ENCODE results near the gene COL2A1. TPM values are rescaled to one million over a fixed set of nuclear protein-coding genes. Genes with fewer than 3 reads are reported as not detected.

Gene COL2A1
- total RNA-seq, 3 donors from 2014 or later = 0.08 TPM; not detected in 2

DNA sequence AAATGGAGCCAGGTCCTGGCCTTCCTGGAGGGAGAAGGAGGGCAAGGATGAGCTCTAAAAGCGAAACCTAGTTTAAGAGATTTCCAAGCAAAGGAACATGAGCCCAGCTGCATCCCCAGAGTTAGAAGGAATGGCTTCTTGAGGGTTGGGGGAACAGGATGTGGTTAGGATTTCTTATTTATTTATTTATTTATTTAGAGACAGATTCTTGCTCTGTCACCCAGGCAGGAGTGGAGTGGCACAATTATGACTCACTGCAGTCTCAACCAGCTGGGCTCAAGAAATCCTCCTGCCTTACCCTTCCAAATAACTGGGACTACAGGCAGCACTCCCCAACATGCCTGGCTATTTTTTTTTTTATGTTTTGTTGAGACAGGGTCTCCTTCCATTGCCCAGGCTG lies 66.2 kb downstream of the COL2A1 start:
- Mint-ChIP-seq H3K9me3 (no peaks in the 10 kb centered on the region), H3K27me3 (ENCODE audit: low read depth) (peaks cover 14% of the 10 kb centered on the region), H3K4me1 (ENCODE audit: low read depth) (peaks cover 8% of the 10 kb centered on the region), H3K36me3 (ENCODE audit: insufficient read depth) (no peaks in the 10 kb centered on the region), H3K4me3 (no peak overlapping the region)
- no peak for DNase-seq
- no peak for ATAC-seq

DNA sequence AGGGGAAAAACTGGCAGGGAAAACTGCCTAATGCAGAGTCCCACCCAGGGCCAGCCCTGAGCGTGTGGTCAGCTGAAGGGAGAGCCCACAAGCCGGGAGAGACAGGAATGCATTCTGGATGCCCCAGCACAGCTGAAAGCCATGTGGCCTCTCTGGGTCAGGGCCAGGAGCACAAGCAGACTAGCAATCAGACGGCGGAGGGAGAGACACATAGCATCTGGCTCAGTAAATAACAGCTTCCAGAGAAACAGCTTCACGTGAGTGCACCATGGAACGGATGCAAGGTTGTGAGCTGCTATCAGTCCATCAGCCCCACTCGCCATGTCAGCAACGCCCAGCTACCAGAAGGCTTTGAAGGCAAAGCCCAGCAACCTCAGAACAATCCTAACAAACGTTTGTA lies 69.1 kb downstream of the COL2A1 start:
- Mint-ChIP-seq H3K4me3 (no peak overlapping the region), H3K36me3 (ENCODE audit: insufficient read depth) (no peaks in the 10 kb centered on the region), H3K27me3 (ENCODE audit: low read depth) (peaks cover 4% of the 10 kb centered on the region), H3K9me3 (no peaks in the 10 kb centered on the region), H3K4me1 (ENCODE audit: low read depth) (no peaks in the 10 kb centered on the region)
- no peak for ATAC-seq
- no peak for DNase-seq

DNA sequence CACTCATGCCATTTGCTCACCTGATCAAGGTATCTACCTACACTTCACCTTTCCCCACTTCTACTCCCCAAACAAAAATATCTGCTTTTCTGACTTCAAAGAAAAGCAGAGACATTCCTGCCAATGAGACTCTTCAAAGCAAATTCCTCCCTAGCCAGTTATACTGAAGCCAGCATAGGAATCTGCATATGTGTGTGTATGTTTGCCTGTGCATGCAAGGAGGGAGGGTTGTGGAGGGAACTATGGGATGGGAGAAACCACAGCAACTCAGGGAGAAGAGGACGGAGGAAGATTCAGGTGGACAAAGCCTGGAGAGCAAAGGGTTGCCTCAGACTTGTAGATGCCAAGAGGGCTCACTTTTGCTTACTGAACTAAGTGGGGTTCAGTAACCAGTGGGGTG lies 73.1 kb downstream of the COL2A1 start:
- DNase-seq = no peak
- Mint-ChIP-seq H3K4me3 (no peak overlapping the region), H3K27me3 (ENCODE audit: low read depth) (peaks cover 4% of the 10 kb centered on the region), H3K9me3 (no peaks in the 10 kb centered on the region), H3K4me1 (ENCODE audit: low read depth) (no peaks in the 10 kb centered on the region), H3K36me3 (ENCODE audit: insufficient read depth) (no peaks in the 10 kb centered on the region)
- no peak for ATAC-seq

DNA sequence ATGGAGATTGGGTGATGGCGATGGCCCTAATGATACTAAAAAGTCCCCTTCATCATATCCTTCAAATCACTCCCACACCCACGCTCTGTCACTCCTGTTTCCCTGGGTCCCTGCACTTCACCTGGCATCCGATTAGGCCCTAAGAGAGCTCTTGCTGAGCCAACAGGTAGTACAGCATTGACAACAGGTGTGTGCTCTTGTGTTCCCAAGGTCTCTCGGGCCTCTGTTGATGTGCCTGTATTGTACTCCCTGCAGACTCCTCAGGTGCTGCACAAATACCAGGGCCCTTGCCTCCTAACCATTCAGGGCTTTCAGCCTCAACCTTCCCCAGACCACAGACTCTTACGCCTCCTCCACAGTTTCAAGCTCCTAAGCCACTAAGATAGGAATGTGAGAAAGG lies 73.6 kb downstream of the COL2A1 start:
- no peak for DNase-seq
- H3K4me1 Mint-ChIP-seq (ENCODE audit: low read depth) = no peaks in the 10 kb centered on the region
- H3K4me3 Mint-ChIP-seq = no peak overlapping the region
- peaks cover 4% of the 10 kb centered on the region for H3K27me3 Mint-ChIP-seq (ENCODE audit: low read depth)
- H3K9me3 Mint-ChIP-seq = no peaks in the 10 kb centered on the region
- no peaks in the 10 kb centered on the region for H3K36me3 Mint-ChIP-seq (ENCODE audit: insufficient read depth)
- ATAC-seq = no peak

DNA sequence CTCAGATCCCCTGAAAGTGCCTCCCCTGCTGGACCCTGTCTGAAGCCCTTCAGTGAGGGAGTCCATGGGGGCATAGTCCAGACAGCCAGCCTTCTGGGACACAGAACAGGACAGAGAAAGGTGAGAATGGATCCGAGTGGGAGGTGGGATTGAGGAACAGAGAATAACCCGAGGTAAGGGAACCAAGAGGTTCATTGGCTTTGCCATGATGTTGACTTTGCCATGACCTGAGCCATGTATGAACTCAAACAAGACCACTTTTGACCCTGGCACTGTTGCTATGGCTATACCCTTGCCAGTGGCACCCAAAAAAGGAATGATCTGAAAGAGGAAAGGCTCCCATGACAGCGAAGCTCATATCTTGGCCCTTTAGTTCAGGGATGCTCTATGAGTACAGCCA lies 76.9 kb downstream of the COL2A1 start:
- no peak for DNase-seq
- H3K9me3 Mint-ChIP-seq = no peaks in the 10 kb centered on the region
- ATAC-seq = no peak
- no peaks in the 10 kb centered on the region for H3K4me1 Mint-ChIP-seq (ENCODE audit: low read depth)
- no peak overlapping the region for H3K4me3 Mint-ChIP-seq
- no peaks in the 10 kb centered on the region for H3K36me3 Mint-ChIP-seq (ENCODE audit: insufficient read depth)
- H3K27me3 Mint-ChIP-seq (ENCODE audit: low read depth) = peaks cover 4% of the 10 kb centered on the region

Other genes with a start within 250 kb of the COL2A1 start
- gene RAPGEF3, start 245.6 kb downstream of the COL2A1 start, total RNA-seq = 1 to 10 TPM in 1 of 3 donors, under 1 TPM in 2; 0.55 to 1.3 (median 0.66) TPM
- 1 to 10 TPM; 4.0 to 5.2 (median 5.0) TPM for gene SLC48A1, start 231.2 kb downstream of the COL2A1 start, total RNA-seq
- 100 to 1,000 TPM; 168 to 199 (median 199) TPM for gene HDAC7, start 184.6 kb downstream of the COL2A1 start, total RNA-seq
- 10 to 100 TPM; 83.5 to 95.1 (median 87.3) TPM for gene VDR, start 99.5 kb downstream of the COL2A1 start, total RNA-seq
- 10 to 100 TPM; 60.7 to 72.8 (median 63.1) TPM for gene TMEM106C, start 40.9 kb downstream of the COL2A1 start, total RNA-seq
- gene SENP1, start 101.6 kb upstream of the COL2A1 start, total RNA-seq = 10 to 100 TPM; 44.3 to 54.0 (median 46.5) TPM
- gene PFKM, start 114.9 kb upstream of the COL2A1 start, total RNA-seq = 10 to 100 TPM; 66.0 to 79.0 (median 70.7) TPM
- gene ASB8, start 153.0 kb upstream of the COL2A1 start, total RNA-seq = 10 to 100 TPM; 28.2 to 34.4 (median 32.8) TPM
- under 1 TPM; 0.22 to 0.61 (median 0.34) TPM for gene CCDC184, start 179.2 kb upstream of the COL2A1 start, total RNA-seq
- gene OR10AD1, start 198.8 kb upstream of the COL2A1 start, total RNA-seq = not detected